HCT116 (cell line): Measurements from ENCODE around the gene MYCBP2.

Source experiments
- EGR1 ChIP-seq: IDR thresholded peaks from 2 replicates; pipeline ENCODE4 v1.6.1; 2012; ENCODE audit warnings: low read depth
- EZH2 ChIP-seq: fragments of 200-600 bp; sonication (generic); IDR thresholded peaks from 2 replicates; pipeline ENCODE4 v1.6.1; 2017; ENCODE audit warnings: antibody characterized with exemption, mixed run types
- EZH2phosphoT487 ChIP-seq: fragments of 200-600 bp; IDR thresholded peaks from 2 replicates; pipeline ENCODE4 v1.6.1; 2018; ENCODE audit warnings: antibody characterized with exemption, borderline replicate concordance
- FOSL1 ChIP-seq: IDR thresholded peaks from 2 replicates; pipeline ENCODE4 v1.6.1; 2012; ENCODE audit warnings: low read depth
- POLR2A ChIP-seq: IDR thresholded peaks from 2 replicates; pipeline ENCODE4 v1.7.0; 2011; ENCODE audit warnings: borderline replicate concordance; ENCODE audit not compliant: insufficient read depth, insufficient read length; ENCODE audit errors: extremely low read depth
- POLR2AphosphoS5 ChIP-seq: IDR thresholded peaks from 2 replicates; pipeline ENCODE4 v1.6.1; 2011; ENCODE audit warnings: mild to moderate bottlenecking, low read depth, low read length, moderate library complexity
- TCF7L2 ChIP-seq: IDR thresholded peaks from 2 replicates; pipeline ENCODE4 v1.7.0; 2011; ENCODE audit warnings: borderline replicate concordance, inconsistent platforms; ENCODE audit not compliant: insufficient read depth, insufficient read length; ENCODE audit errors: extremely low read depth
- ZNF274 ChIP-seq: fragments of 200-500 bp; sonication (Bioruptor generic); IDR thresholded peaks from 2 replicates; pipeline ENCODE4 v1.6.1; 2014; ENCODE audit warnings: mild to moderate bottlenecking, low read depth, low read length, inconsistent platforms
- TF ChIP-seq, protein P1 (sequence below), 3 experiments: fragments of 200-600 bp in 1 of 3; sonication (generic) in 1 of 3; IDR thresholded peaks in 2 of 3; conservative IDR thresholded peaks in 1 of 3; 2 replicates each; pipeline ENCODE4 v1.5.1; 2012 to 2017; ENCODE audit warnings: low read depth in 2 of 3, low read length in 2 of 3, antibody characterized with exemption in 1 of 3, borderline replicate concordance in 1 of 3, control low read depth in 1 of 3, mild to moderate bottlenecking in 1 of 3, mixed read lengths in 1 of 3, mixed run types in 1 of 3, moderate library complexity in 1 of 3; ENCODE audit not compliant: insufficient read depth in 1 of 3

DNA sequence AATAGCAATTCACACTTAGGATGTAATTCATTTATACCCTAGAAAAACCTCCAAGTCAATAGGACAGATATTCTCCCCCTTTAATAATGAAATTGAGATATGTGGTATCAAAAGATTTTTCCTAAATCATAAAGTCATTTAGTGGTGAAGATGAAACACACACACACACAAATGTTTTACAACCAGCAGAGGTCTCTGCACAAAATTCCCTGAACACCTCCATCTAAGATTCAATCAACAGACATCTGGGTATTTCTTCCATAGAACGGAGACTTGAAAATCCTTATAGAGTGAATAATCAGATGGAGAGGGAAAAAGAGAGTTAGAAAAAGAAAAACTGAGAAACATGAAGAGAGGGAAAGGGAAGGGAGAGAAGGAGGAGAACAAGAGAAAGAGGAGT, 52.8 kb downstream of the MYCBP2 start:
- TF ChIP-seq, protein P1, sequence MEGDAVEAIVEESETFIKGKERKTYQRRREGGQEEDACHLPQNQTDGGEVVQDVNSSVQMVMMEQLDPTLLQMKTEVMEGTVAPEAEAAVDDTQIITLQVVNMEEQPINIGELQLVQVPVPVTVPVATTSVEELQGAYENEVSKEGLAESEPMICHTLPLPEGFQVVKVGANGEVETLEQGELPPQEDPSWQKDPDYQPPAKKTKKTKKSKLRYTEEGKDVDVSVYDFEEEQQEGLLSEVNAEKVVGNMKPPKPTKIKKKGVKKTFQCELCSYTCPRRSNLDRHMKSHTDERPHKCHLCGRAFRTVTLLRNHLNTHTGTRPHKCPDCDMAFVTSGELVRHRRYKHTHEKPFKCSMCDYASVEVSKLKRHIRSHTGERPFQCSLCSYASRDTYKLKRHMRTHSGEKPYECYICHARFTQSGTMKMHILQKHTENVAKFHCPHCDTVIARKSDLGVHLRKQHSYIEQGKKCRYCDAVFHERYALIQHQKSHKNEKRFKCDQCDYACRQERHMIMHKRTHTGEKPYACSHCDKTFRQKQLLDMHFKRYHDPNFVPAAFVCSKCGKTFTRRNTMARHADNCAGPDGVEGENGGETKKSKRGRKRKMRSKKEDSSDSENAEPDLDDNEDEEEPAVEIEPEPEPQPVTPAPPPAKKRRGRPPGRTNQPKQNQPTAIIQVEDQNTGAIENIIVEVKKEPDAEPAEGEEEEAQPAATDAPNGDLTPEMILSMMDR (IDR thresholded peaks at IDR 0.05 in 2 of 3, conservative IDR thresholded peaks at IDR 0.05 in 1 of 3; ENCODE audit: borderline replicate concordance in 1 of 3, insufficient read depth in 1 of 3, low read depth in 2 of 3, low read length in 2 of 3) = peak in 1 of 3 experiments; percentile 3; a peak in 1 of 6 replicates
- TF ChIP-seq EZH2phosphoT487 (no peak), EGR1 (no peak), POLR2A (no peak), FOSL1 (no peak), POLR2AphosphoS5 (no peak), EZH2 (no peak), TCF7L2 (no peak), ZNF274 (no peak)
